ENCODE data around the gene OR4F17.
"Not testable (repeated sequence)": the region's sequence is repeated elsewhere in the genome, so short reads cannot be mapped to it uniquely, and the experiment has no call there.

The OR4F17 gene, protein sequence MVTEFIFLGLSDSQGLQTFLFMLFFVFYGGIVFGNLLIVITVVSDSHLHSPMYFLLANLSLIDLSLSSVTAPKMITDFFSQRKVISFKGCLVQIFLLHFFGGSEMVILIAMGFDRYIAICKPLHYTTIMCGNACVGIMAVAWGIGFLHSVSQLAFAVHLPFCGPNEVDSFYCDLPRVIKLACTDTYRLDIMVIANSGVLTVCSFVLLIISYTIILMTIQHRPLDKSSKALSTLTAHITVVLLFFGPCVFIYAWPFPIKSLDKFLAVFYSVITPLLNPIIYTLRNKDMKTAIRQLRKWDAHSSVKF

DNA sequence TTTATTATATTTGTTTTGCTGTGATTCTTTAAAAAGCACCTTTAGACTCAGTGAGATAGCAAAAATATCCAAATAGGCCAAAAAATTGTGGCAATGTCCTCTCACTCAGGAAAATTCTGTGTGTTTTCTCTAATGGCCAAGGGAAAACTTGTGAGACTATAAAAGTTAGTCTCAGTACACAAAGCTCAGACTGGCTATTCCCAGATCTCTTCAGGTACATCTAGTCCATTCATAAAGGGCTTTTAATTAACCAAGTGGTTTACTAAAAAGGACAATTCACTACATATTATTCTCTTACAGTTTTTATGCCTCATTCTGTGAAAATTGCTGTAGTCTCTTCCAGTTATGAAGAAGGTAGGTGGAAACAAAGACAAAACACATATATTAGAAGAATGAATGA lies at the start of gene OR4F17:
Gene OR4F17 (plus strand): TSS at position 301 of the 400 bp plus-strand sequence. CDS start 3,575 bp downstream, outside the sequence.
- DNase-seq: not testable (repeated sequence)

DNA sequence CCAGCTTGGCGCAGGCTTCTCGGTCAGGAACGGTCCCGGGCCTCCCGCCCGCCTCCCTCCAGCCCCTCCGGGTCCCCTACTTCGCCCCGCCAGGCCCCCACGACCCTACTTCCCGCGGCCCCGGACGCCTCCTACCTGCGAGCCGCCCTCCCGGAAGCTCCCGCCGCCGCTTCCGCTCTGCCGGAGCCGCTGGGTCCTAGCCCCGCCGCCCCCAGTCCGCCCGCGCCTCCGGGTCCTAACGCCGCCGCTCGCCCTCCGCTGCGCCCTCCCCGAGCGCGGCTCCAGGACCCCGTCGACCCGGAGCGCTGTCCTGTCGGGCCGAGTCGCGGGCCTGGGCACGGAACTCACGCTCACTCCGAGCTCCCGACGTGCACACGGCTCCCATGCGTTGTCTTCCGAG lies 36.1 kb upstream of the OR4F17 start:
- not testable (repeated sequence) for DNase-seq

DNA sequence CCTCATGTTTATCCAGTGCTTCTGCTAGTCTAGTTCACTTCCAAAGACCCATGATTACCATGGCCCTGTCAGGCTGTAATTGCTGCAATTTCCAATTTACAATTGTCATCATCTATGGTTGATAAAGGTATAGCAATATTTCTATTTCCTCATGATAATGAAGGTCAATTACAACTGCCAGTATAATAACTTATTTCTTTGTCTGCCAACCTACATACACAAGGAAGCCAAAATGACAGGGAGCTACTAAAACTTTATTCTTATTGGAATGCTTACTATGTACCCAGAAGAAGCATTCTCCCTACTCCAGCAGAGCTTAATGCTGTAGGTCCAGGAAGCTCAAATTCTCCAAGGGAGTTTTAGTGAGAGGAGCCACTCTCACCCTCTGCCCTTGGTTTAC lies 24.0 kb upstream of the OR4F17 start:
- DNase-seq: not testable (repeated sequence)

DNA sequence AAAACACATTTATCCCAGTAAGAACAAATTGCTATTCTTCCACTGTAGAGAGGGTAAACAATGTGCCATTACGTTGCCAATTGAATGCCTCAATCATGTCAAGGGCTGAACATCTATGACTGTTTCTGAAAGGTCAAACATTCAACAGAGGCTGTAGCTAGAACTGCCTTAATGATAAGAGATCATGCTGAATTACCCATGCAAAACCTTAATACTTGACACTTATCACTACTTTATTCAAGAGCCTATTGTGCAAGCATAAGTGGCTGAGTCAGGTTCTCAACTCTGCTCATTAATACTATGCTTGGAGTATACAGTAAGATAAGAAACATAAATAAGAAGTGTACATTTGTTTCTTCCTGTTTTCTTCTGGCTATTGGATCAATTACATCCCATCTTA lies 23.3 kb upstream of the OR4F17 start:
- not testable (repeated sequence) for DNase-seq

DNA sequence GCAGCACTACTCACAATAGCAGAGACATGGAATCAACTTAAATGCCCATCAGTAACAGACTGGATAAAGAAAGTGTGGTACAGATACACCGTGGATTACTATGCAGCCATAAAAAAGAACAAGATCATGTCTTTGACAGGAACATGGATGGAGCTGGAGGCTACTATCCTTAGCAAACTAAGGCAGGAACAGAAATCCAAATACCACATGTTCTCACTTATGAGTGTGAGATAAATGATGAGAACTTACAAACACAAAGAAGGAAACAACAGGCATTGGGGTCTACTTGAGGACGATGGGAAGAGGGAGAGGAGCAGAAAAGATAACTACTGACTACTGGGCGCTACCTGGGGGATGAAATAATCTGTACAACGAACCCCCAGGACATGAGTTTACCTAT lies 16.2 kb upstream of the OR4F17 start:
- DNase-seq: not testable (repeated sequence)

DNA sequence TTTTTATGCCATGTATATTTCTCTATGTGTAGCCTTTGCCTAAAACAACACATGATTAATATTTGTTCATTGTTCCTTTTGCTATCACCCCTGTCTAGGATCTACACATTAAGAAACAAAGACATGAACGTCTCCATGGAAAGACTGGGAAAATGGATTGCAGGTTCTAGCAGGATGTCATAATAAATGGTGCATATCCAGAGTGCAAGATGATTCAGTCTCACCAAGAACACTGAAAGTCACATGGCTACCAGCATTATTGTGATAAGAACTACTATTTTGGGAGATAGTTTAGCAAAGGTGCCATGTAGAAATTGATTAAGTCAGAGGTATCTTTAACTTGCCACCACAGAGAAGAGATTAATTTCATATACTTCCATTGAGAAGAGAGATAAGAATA lies 12.1 kb upstream of the OR4F17 start:
- not testable (repeated sequence) for DNase-seq

DNA sequence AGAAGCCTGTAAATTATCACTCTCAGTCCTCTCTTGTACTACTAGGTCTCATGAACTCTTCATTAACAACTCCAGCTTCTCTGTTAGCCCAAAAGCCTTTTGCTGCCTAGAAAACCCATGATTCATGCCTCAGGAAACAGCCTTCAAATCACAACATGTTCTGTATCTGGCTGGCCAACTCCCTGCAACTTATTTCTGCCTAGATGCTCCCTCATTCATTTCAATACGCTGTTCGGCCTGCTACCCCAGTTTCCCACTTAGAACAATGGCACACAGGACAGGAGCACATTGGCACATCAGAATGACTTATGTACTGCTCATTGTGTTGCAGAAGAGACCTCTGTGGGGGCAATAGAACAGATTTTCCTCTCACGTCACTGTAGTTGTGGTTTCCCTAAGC lies 9.3 kb upstream of the OR4F17 start:
- not testable (repeated sequence) for DNase-seq

DNA sequence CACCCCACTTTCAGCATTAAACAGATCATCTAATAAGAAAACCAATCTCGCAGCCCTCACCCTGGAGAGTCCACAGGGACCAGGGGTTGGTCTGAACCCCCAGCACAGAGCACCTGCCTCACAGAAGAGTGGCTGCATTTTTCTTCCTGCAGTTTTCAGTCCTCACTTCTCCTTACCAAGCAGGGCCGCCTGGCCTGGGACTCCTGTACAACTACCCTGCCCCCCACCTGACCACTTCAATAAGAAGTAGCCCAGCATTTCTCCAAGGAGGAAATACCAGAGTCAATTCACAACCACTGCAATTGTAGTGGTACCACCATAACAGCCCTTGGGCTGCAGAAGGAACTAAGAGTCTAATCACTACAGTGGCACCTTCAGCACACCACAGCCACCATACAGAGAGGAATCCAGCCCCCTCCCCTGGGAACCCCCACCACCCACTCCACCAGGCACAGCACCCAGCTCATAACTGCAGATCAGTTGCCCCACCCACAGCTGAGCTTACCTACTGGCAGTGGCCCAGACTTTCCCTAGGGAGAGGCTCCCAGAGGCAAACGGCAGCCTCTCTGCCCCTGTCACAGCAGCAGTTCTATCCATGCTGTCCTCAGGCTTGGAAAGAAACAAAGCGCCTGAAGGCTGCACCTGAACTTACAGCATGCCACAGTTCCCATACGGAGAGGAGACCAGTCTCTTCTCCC lies 13.7 kb downstream of the OR4F17 start:
- DNase-seq: not testable (repeated sequence)

All from CD4-positive, alpha-beta T cell treated with Interleukin-6 for 4 hours (primary cell).